Umbilical cord (tissue), 2 donors: ENCODE data around the gene ANKRD12. TPM values are rescaled to one million over a fixed set of nuclear protein-coding genes. Genes with fewer than 3 reads are reported as not detected.
A peak's percentile ranks its signal among the peaks of the same experiment; 100 is the strongest.

Experiments
- DNase-seq: peaks from one replicate; pipeline ENCODE4 v3.0.0-alpha.2; 2015; ENCODE audit warnings: low spot score
- total RNA-seq: library from RNA; depleted of rRNA; stranded (reverse); fragments of >200 nt; gene quantifications from one replicate; pipeline ENCODE4 v1.2.3, GENCODE V29; 2014; ENCODE audit warnings: low replicate concordance; ENCODE audit not compliant: insufficient read depth

ANKRD12 gene
- total RNA-seq, 1 donor from 2014 or later = 39.5 TPM

DNA sequence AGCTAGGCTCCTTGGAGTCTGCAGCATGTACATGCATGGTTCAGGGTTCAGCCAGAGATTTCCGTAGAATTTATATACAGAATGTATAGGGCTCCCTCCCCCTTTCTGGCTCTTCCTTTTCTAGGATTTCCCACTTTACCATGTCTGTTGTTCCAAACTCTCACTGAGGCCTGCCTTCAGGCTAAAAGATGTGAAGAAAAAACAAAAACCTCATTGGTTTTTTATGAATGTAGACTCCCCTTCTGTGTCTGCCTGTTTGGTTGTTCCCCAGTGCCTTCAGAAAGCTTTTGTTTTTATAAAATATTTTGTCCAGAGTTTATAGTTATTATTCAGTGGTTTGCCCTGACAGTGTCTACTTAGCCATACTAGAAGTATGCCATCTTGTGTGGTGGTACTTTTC, 30.5 kb upstream of the ANKRD12 start:
- no peak for DNase-seq

DNA sequence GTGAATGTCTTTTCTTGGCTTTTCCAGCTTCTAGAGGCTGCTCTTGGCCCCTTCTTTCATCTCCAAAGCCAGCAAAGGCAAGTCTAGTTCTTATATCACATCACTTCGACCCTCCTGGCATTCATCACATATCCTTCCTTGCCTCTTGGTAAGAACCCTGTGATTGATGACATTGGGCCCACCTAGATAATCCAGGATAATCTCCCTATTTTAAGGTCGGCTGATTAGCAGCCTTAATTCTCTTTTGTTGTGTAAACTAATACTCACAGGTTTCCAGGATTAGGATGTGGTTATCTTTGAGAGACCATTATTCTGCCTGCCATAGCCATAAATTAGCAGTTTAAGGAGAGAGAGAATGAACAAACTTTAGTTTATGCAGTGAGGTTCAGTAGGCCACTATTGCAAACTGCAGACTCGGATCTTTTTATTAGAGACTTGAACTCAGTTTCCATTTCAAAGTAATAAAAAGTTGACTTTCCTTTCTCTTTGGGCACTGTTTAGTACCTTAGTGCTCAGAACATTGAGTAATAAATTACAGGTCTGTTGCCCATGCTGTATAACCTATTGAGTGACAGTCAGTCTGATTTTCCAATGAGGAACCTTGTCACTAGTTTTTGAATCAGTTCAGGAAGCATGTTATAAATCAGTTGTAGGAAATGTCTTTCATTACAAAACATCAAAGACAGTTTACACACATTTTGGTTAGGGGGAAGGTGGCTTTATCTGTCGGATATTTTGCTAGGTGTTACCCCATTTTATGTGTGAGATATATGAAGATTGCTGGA, 29.6 kb upstream of the ANKRD12 start:
- DNase-seq = no peak

DNA sequence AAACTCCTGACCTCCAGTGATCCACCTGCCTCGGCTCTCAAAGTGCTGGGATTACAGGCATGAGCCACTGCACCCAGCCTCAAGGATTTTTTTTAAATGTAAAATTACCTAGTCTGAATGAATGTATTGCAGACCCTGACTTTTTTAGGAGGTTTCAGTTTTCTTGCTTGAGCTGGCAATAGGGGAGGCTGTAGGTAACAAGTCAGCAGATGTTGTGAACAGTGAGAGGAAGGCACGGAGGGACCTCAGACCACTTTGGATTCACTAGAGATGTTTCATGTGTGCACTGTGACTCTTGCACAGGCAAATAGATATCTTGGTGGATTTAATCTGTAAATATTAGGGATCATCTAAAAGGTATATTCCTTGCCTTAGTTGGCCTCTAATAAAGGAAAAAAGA, 27.7 kb upstream of the ANKRD12 start:
- DNase-seq = no peak

DNA sequence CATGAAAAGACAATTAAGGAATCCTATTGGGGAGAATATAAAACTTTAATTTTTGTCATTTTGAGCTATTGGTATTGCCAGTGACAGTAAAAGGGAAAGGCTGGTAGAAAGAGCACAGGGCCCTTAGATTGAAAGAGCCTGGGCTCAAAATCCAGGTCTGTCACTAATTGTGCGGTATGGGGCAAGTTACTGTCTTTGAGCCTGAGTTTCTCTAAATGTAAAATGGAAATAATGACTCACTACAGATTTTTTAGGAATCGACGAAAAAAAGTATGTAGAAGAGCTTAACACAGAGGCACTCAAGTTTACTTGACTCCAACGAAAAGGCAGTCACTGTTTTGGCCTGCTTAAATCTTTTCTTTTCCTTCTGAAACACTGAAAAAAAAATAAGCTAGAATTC, 27.1 kb upstream of the ANKRD12 start:
- DNase-seq = no peak

DNA sequence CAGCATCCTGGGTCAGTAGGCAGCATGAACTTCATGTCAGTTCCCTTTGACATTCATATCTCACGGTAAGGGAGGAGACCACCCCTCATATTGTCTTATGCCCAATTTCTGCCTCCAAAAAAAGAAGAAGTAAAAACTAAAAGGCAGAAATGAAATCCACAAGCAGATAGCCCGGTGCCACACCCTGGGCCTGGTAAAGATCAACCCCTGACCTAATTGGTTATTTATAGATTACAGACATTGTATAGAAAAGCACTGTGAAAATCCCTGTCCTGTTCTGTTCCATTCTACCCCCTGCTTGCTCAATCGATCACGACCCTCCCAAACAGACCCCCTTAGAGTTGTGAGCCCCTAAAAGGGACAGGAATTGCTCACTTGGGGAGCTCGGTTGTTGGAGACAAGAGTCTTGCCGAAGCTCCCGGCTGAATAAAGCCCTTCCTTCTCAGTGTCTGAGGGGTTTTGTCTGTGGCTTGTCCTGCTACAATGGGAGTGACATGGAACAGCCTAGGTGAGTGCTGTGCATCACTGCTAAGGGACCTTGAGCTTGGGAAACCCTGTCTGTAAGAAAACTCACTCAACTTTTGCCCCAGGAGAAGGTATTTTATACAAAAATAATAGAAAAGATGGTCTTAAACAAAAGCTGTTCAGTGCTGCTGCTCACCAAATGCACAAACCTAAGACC, 23.0 kb upstream of the ANKRD12 start:
- DNase-seq = no peak

DNA sequence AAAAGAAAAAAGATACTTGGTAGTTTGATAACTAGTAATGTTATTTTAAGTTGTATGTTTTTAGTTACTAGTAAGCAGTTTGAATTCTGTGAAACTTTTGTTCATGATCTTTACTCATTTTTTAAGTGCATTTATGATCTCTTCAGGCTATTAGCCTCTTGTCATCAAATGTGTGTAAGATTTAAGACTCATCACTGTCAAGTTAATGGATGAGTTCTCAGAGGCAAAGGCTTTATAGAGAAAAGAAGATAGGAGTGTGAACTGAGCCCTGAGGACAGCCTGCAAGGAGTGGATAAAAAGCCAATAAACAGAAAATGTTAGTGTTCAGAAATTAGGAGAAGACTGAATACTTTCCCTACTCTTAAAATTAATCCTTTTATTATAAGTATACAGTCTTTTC, 20.6 kb upstream of the ANKRD12 start:
- no peak for DNase-seq

DNA sequence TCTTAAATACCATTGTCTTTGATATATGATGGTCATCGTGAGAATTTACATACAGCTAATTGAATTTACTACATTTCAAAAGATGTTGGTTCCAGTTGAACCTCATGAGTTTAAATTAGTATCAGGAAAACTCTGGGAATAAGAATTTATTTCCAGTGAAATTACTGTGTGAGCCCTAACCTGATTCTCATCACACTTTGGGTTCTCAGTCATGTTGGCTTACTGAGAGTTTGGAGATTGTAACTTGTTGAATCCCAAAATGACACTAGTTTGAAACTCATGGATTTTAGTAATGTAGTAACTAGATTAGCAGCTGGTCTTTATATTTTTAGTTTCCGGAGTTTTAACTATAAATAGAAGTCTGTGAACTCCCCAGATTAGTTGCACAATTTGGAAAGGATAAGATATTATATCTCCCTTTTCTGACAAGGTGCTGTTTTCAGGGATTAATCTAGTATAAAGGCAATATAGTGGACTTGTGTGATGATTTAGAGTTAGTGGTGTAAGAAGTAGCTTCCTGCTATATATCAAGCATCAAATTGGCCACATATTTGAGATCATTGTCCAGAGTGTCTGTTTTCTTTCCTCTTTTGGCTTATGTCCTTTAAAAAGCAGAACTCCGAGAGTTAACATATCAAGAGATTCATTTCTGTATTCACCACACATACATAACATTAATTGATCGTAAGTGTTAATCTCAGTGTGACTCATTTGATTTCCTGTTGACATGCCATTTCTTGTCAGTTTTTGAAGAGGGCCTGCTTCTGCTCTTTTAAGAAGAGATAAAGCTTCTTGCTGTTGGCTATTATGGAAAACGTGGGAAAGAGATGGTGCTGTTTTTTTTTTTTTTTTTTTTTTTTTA, 18.4 kb upstream of the ANKRD12 start:
- DNase-seq = no peak

DNA sequence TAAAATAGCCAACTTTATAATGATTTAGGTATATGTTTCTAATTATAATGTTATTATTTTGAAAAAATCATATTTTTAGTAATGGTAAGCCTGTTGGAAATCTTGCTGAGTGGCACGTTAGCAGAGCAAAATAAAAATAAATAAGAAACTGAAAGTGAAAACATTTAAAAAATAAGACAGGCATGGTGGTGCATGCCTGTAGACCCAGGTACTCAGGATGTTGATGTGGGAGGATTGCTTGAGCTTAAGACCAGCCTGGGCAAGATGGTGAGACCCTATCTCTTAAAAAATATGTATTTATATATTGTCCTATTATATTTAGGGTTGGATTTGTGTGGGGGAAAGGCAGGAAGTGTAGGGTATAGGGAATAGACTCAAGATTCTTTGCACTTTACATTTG, 15.8 kb upstream of the ANKRD12 start:
- no peak for DNase-seq

DNA sequence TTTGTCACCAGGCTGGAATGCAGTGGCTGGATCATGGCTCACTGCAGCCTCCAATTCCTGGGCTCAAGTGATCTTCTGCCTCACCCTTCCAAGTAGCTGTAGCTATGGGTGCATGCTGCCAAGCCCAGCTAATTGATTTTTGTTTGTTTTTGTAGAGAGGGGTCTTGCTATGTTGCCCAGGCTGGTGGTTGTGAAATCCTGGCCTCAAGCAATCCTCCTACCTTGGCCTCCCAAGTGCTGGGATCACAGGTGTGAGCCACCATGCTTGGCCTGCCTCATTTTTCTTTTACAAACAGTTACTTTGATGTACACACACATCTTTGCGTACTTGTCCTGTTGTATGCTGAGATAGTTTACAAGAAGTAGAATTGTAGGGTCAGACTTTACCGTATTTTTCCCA, 13.1 kb upstream of the ANKRD12 start:
- no peak for DNase-seq

DNA sequence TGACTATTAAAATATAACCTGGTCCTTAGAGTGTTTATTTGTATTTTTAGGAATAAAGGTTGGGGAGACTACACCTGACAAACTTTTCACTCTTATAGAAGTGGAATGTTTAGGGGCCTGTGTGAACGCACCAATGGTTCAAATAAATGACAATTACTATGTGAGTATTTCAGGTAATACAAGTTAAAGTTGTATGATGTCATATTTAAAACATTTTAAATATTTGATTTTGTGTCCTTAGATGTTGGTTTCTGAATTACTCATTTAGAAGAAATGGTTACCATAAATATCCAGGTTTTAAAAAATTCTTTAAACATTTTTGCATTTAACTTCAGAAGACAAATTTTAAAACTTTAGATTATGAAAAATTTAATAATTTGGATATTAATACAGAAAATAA, 11.8 kb upstream of the ANKRD12 start:
- DNase-seq = no peak

DNA sequence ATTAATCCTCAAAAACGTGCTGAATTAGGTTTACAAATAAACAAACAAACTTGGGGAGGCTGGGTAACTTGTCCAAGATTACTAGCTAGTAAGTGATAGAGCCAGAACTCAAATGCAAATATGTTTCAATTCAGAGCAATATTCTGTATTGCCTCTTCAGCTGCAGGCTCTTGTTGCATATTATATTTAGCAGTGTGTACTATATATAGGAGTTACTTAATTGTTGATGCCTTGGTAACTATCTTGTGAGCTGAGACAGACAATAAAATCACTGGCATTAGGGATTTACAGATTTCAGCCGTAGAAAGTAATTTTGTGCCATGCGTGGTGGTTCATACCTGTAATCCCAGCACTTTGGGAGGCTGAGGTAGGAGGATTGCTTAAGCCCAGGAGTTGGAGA, 10.2 kb upstream of the ANKRD12 start:
- DNase-seq = no peak

DNA sequence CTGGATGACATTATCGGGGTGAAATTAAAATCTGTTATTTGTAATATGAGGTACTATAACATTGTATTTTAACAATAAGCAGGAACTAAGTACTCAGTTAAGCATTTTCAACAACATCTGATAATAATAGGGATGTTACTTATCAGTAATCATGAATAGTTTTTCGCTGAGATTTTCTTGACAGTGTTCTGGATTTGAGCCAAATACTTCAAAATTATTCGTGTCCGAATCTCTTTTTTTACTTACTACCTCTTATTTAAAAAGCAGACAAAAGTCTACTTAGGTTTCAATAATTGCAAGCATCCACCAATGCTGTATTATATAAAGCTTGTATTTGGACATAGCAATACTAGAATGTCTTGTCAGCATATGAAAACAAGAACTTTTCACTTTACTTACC, 6.4 kb upstream of the ANKRD12 start:
- DNase-seq = no peak

DNA sequence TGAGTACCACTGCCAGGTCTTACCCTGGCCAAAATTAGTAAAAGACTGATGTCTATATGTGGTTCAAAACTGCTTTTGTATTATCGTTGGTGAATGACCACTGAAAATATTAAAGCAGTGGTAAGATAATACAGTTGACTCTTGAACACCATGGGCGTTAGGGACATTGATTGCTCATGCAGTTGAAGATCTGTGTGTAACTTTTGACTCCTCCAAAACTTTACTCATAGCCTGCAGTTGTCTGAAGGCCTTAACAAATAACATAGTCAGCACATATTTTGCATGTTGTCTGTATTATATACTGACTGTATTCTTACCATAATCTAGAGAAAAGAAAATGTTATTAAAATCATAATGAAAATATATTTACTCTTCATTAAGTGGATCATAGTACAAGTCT, 5.8 kb upstream of the ANKRD12 start:
- DNase-seq = no peak

DNA sequence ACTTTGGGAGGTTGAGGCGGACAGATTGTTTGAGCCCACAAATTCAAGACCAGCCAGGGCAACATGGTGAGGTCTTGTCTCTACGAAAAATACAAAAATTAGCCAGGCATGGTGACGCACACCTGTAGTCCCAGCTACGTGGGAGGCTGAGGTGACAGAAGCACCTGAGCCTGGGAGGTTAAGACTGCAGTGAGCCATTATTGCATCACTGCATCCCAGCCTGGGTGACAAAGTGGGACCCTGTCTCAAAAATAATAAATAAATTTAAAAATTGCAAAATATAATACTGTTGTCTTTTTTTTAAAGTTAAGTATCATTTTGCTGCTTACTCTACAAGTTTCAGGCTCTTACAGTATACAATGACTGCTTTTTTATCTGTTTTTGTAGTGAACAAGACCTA, 4.0 kb upstream of the ANKRD12 start:
- no peak for DNase-seq

DNA sequence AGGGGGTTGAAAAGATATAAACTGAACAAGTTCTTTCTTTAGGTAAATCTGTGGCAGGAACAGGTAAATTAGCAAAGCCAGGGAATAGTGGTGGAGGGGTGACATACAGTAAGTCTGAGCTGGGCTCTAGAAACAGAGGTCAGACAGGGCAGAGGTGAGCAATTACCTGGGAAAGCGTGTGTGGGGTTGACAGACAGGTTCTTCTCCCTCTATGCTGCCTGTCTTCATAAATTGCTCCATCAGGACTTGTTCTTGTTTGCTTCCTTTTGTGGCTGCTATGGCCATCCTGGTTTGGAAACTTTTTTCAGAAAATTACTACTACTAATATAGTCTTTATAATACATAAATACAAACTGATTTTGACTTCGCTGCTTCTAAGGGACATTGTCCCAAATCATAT, 3.4 kb upstream of the ANKRD12 start:
- no peak for DNase-seq

DNA sequence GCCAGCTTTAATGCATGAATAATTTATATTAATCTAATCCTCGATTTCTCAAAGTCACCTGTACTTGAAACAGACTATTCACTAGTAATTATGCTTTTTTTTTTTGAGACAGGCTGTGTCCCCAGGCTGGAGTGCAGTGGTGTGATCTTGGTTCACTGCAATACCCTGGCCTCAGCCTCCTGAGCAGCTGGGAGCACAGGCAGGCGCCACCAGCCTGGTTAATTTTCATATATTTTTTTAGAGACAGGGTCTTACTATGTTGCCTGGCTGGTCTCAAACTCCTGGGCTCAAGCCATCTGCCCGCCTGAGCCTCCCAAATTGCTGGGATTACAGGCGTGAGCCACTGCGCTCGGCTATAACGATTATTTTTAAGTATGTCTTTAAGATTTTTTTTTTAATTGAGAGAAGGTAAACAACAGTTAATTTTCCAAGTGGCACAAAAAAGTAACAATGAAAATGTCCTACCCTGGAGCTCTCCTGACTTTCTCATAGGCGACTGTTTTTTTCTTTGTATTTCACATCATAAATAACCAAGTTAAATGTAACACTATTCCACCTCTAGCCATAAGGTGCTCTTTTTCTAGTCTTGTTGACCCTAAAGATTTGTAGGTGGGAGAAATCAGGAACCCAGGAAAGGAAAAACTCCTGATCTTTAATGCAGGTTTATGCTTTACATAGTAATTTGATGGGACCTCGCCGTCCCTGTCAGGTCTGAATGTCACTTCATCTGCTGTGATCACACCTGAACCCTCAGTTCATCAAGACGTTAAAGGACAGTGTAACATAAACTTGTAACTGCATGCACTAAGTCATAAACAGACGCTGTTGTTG, 1.3 kb upstream of the ANKRD12 start:
- DNase-seq = no peak

DNA sequence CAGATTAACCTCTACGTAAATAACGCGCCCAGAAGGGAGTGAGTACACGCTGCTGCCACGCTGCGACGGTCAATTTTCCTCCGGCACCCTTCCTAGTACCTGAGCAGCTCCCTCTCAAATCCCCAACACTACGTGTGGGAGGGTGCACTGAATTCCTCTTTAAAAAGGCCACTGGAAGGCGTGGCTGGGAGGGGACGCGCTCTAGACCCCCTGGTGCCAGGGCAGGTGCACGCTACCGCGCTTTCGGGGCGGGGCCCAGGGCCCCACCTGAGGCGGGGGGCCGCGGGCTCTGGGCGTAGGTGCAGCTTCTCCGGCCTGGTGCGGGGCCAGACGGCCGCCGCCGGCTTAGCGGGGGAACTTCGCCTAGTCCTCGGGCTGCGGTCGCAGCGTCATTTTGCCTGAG, 668 bp upstream of the ANKRD12 start:
- no peak for DNase-seq

DNA sequence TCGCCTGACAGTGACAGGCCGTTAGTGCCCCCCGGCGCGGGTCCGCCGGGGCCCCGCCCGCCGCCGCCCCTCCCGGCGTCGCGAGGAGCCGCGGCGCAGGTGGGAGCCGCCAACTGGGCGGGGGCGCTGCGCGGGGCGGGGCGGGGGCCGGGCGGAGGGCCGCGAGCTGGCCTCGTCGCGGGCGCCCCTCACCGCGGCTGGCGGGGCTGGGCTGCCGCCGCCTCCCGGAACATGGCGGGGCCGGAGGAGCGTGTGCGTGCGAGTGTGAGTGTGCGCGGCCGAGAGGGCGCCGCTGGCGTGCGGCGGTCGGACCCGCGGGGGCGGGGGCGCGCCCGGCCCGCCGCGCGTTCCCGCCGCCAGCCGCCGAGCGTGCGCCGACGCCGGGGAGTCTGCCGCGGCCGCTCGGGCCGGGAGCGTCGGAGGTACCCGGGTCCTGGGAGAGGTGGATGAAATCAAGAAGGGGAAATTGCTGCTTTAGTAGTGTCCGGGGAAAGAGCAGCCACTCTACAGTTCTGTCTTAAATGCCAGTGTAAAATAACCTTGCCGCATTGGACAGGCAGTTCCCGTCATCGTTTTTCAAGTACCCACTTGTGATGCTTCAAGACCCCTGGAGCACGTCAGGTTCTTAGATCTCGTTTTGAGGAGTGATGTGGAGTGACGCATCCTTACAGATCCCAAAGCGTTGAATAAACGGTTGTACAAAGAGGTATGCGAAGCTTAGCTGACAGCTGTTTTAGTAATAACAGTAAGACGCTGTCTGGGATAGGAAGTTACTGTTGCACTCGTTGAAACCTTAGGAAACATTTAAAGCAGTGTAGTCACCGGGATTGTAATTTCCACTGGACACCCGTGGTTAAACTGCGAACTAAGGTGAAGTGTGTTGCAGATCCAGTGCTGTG, 836 bp downstream of the ANKRD12 start:
- DNase-seq = peak; percentile 70

DNA sequence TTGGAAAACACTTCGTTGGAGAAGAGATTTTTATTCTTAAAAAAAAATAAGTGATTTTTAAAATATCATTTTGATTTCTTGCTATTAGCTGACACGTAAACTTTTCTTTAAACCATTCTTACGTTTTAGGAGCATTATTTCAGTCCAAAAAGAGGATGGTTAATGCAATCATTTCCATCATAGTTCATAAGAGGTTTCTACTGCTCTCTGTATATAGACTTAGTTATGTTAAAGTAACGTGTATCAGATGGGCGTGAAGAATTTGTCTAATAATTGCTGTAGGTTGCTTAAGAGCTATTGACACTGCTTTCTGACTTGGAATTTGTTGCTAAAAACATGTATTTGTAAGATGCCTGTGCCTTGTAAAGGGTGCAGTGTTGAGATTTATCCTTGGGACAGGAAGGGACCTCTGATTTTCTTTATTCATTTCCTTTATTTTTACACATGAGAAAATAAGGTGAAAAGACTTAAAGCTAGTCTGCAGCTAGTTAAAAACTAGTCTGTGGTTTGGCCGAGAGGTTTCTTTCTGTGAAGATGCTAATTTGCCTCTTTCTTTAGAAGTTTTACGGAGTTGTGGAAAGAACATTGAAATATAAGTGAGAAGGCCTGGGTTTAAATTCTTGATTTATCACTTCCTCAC, 2.9 kb downstream of the ANKRD12 start:
- DNase-seq = no peak

DNA sequence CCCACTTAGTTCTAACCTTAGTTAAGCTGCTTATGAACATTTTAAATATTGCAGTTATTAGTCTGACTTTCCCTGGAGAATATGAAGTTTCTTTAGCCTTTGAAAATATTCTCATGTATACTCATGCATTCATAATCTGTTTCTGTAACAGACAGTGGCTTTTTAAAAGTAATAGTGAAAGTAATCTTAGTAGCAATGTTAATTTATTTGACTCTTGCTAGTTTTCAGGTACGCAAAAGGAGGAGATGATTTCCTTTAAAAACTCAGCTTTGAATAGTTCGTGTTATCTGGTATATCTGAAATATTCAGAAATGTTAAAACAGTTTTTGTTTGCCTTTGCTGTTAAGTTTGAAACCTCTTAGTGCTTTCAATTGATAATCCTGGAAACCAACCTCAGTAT, 3.8 kb downstream of the ANKRD12 start:
- no peak for DNase-seq
